Measurements from ENCODE around the gene MRPL1. TPM values are rescaled to one million over a fixed set of nuclear protein-coding genes. Genes with fewer than 3 reads are reported as not detected.

The MRPL1 gene
- total and polyA plus RNA-seq, 2 of the 13 experiments (the other 11 are each of a cell fraction or from before 2014, with no cell fraction given): 23.3 to 61.5 TPM

GRCh38 chr4:77930154-77930639 is 67.6 kb downstream of the MRPL1 start:
- ChIA-PET POLR2A (interaction anchor here (0.6 kb wide), 1 partner anchor 187 kb away, joined by 3 read pairs; no protein-coding TSS in a partner anchor), CTCF (ENCODE audit: low intra/inter-chr PET ratio, low total read pairs) (no interaction called here)
- Histone ChIP-seq H2AFZ (ENCODE audit: low read length) (no peak overlapping the region), H3K36me3 (replicated peaks in 1 of 2; ENCODE audit: control insufficient read depth in 1 of 2, insufficient read depth in 2 of 2, low read length in 2 of 2) (peaks cover 7 to 22% of the 10 kb centered on the region in 2 experiments), H3K4me2 (ENCODE audit: low read depth, low read length) (no peak overlapping the region), H3K79me2 (ENCODE audit: insufficient read depth, low read length) (no peaks in the 10 kb centered on the region), H3K4me1 (ENCODE audit: insufficient read depth, low read length) (peaks cover 11% of the 10 kb centered on the region), H3K9ac (ENCODE audit: insufficient read depth, low read depth, low read length) (no peak overlapping the region), H4K20me1 (ENCODE audit: insufficient read depth, low read length) (no peaks in the 10 kb centered on the region), H3K27ac (ENCODE audit: extremely low read length, insufficient read depth, low read length) (no peak overlapping the region), H3K9me3 (ENCODE audit: low read length) (no peaks in the 10 kb centered on the region), H3K27me3 (ENCODE audit: control insufficient read depth in 1 of 2, insufficient read depth in 2 of 2, low read length in 2 of 2) (no peaks in the 10 kb centered on the region; a peak in 1 of 5 replicates), H3K4me3 (replicated peaks in 1 of 3; ENCODE audit: insufficient read depth in 1 of 3, low read depth in 2 of 3, low read length in 3 of 3) (no peak overlapping the region)
- no peak for TF ChIP-seq KAT2B (IDR thresholded peaks at IDR 0.05; ENCODE audit: borderline replicate concordance, low read depth, low read length)
- TF ChIP-seq RBAK (CRISPR knock-in tag; IDR thresholded peaks at IDR 0.05): no peak
- no peak for TF ChIP-seq ZNF713 (CRISPR knock-in tag; IDR thresholded peaks at IDR 0.05)
- no peak for TF ChIP-seq BATF2 (CRISPR knock-in tag; IDR thresholded peaks at IDR 0.05)
- TF ChIP-seq GLMP (CRISPR knock-in tag; IDR thresholded peaks at IDR 0.05; ENCODE audit: borderline replicate concordance): no peak
- no peak for TF ChIP-seq RFXAP (CRISPR knock-in tag; IDR thresholded peaks at IDR 0.05; ENCODE audit: borderline replicate concordance)
- TF ChIP-seq ZNF547 (CRISPR knock-in tag; IDR thresholded peaks at IDR 0.05): no peak
- TF ChIP-seq ZNF83 (CRISPR knock-in tag; IDR thresholded peaks at IDR 0.05; ENCODE audit: borderline replicate concordance): no peak
- TF ChIP-seq ZNF660 (CRISPR knock-in tag; IDR thresholded peaks at IDR 0.05; ENCODE audit: borderline replicate concordance, low read depth): no peak
- TF ChIP-seq ZBTB3 (CRISPR knock-in tag; IDR thresholded peaks at IDR 0.05; ENCODE audit: borderline replicate concordance, low read depth): no peak
- TF ChIP-seq FOXK1 (CRISPR knock-in tag; IDR thresholded peaks at IDR 0.05; ENCODE audit: borderline replicate concordance, low read depth): no peak
- TF ChIP-seq EED (CRISPR knock-in tag; IDR thresholded peaks at IDR 0.05): no peak
- no peak for TF ChIP-seq GRHL1 (CRISPR knock-in tag; conservative IDR thresholded peaks at IDR 0.05)
- no peak for TF ChIP-seq NFE2 (CRISPR knock-in tag; IDR thresholded peaks at IDR 0.05)
- no peak for TF ChIP-seq MEIS2 (CRISPR knock-in tag; IDR thresholded peaks at IDR 0.05)
- no TSS peak for BruUV-seq (replicated peaks)
- 90% methylated on average over 6 of the region's 7 CpGs for WGBS (ENCODE audit: low lambda C conversion rate)
- in situ Hi-C loops (cut with HindIII; ENCODE audit: extremely low pct_ligation_motif_present, low pct_unique_long_range_greater_than_20kb) (no loop called here), intact Hi-C loops (cut with micrococcal nuclease; ENCODE audit: unreplicated experiment) (no loop called here)
- FAIRE-seq: no peak
- DNase-seq (ENCODE audit: low spot score): no peak
- no peak for ATAC-seq
